Activated CD8-positive, alpha-beta memory T cell treated with anti-CD3 and anti-CD28 coated beads, Interleukin-2, amount 50 U/mL, for 1 hour (primary cell): ENCODE results near the gene TPPP.
"Not testable (repeated sequence)": the region's sequence is repeated elsewhere in the genome, so short reads cannot be mapped to it uniquely, and the experiment has no call there.

Experiments used
- DNase-seq: peaks from one replicate; pipeline ENCODE4 v3.0.0-alpha.2; 2020; ENCODE audit errors: extremely low read depth

The TPPP gene

DNA sequence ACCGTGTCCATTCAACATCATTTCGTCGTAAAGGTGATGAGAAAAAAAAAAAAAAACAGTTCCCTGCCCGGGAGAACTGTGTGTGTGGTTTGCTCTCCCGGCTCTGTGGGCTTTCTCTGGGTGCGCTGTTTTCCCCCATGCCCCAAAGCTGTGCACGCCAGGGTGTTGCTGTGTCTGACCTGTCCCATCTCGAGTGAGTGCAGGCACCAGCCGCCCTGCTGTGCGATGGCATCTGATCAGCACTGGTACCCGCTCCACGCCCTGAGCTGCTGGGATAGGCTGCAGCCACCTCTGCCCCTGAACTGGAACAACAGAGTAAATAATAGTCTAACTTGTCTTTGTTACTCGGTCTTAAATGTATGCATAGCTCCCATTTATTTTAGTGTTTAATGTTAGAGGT lies 47.7 kb downstream of the TPPP start:
- no peak for DNase-seq

DNA sequence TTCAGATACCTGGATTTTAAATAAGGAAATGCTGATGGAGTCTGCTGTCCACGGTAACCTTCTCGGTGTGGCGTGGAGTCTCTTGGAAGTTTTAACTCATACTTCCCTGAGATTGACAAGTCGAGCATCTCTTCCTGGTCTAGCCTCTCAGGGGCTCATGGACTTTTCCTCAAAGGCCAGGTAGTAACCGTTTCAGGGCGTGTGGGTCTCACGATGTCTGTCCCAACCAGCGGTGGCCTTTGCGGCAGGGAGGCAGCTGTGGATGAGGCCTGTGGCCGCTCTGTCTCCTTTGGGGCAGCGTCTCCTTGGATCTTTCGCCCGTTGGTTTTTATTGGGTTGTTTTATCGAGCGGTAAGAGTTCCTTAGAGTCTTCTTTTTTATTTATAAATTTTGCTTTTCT lies 48.2 kb downstream of the TPPP start:
- DNase-seq, result no peak

- no peak for DNase-seq
Measured at GRCh38 chr5:644509-644908, 48.6 kb downstream of the TPPP start.

DNA sequence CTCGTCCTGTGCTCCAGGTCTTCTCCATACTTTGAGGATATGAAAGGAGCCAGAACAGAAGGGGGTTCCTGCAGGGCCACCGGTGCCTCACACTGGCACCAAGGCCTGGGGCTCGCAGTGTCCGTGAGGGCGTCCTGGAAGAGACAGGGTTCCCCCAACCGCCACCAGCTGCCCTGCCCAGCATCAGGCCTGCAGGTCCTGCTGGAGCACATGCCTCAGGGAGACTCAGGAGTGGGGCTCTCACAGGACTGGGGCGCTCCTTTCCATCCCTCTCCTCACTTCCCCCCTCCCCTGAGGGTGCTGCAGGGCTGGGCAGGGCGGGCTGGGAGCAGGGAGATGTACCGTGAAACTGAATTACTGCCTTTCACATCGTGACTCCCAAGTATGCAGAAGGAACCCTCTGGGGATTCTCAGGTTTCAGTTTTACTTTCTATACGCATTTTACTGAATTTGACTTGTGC lies 49.3 kb downstream of the TPPP start:
- DNase-seq, result no peak

DNA sequence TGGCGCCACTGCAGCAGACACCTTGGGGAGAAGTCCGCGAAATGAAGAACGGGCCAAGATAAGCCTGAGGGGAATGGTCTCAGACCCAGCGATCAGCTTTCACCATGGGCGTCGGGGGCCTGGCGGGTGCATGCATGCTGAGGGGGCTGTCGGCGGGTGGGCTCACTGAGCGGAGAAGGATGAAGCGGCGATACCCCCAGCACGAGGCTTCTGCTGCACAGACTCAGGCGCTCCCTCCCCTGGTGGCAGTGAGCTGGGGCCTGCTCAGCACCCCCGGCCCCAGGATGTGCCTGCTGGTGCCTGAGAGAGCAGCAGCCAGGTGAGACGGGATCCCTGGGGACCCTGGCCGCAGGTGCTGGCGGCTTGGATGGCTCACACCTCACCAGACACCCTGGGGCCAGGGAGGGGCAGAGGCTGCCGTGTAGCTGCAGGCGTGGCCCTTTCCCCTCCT lies 49.8 kb downstream of the TPPP start:
- no peak for DNase-seq

DNA sequence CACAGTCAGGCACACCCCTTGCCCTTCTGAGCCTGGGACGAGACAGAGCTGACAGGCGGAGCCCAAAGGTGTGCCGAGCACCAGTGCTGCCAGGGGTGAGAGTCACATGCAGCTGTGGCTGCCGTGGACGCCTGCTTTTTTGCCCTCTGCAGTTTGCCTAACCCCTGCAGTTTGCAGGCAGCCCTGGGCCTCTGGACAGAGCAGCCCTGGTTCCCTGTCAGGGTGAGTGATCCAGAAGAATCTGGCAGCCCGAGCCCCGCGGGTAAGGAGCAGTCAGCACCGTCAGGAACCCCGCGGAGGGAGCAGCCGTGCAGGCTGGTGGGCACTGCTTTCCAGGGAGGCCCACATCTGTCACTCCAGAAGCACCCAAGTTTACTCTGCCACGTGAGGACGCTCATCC lies 50.7 kb downstream of the TPPP start:
- no peak for DNase-seq

DNA sequence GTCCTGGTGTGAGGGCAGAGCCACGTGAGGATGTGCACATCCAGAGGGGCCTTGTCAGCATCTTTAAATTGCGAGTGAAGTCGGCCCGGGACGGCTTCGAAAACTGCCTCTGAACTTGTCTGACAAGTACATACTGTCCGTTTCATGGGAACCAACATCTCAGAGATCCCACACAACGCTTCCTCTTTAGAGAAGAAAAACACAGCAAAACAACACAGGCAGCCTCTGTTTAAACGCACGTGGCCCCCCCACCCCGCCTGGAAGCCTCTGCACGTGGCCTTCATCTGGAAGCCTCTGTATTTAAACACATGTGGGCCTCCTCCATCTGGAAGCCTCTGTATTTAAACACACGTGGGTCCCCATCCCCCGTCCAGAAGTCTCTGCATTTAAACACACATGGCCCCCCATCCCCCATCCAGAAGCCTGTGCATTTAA lies 51.8 kb downstream of the TPPP start:
- no peak for DNase-seq

- no peak for DNase-seq
Measured at GRCh38 chr5:640461-641330, 52.5 kb downstream of the TPPP start.

DNA sequence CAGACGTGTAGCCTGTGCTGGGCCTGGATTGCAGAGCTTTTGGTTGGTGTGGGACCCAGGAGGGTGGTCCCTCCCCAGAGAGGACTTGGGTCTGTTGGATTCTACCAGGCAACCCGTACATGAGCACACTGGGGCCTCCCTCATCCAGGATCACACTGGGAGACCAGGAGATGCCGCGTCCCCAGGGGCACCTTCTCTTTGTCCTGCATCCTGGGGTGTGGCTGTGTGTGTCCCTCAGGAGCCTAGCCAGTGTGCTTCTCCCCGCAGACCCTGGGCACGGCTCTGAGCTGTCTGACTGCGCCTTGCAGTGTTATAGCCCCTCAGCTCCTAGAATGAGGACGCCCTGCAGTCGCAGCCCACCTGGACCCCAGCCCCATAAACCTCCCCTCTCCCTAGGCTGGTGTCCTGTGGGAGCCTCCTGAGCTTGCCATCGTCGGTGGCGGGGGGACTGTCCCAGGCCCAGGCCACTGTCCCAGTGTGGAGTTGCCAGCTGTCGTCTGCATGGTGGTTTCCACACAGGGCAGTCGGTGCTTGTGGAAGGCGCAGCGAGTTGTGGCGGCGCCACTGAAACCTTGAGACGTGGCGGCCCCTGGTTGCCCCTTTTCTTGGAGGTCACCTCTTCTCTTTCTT lies 53.5 kb downstream of the TPPP start:
- DNase-seq, result no peak

- DNase-seq, result no peak
Measured at GRCh38 chr5:639253-639530, 54.0 kb downstream of the TPPP start.

GRCh38 chr5:638501-639252 lies 54.5 kb downstream of the TPPP start:
- no peak for DNase-seq

DNA sequence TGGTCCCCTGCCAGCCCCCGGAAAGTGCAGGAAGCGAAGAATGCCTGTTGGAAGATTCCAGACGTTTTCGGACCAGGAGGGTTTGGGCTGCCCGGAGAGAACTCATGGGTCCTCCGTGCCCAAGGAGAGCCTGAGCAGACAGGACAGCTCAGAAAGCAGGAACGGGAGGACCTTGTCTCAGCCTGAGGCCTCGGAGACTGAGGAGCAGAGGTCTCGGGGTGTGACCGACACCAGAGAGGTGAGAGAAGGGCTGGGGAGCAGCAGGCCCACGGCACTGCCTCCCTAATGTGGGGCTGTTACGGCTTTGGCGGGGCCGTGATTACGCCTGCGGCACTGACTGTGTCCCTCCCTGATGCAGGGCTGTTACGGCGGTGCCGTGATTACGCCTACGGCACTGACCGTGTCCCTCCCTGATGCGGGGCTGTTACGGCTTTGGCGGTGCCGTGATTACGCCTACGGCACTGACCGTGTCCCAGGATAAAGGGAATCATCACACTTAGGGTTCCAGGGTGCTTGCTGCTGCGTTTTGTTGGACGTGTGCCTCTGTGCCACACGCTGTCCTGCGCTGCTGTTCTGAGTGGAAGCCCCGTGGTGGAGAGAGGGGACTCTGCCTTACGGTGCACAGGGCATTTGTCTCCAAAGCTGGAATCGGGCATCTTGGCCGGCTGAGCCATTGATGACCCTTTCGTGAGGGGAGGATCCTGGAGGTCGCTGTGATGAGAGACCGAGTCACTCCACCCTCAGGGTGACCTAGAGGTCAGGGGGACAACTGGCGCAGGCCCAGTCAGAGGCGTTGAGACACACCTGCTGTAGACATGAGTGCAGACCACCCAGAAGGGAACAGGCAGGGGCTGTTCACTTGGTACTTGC lies 55.3 kb downstream of the TPPP start:
- DNase-seq, result no peak

DNA sequence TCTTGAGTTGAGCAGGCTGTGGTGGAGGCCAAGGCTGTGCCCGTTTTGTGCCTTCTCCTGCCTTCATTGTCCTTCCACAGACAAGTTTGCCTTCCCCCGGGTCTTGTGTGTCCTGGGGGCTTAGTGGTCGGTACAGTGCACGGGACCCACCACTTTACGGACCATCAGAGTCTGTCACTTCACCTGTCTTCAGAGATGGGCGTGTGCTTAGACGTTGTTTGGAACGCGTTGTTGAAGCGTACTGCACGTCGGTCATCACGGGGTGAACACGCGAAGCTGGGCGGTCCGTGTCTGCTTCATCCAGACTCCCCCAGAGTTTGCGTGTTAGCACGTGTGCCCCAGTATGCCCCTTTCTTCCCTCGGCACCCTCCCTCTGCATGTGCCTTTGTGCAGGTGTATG lies 56.2 kb downstream of the TPPP start:
- DNase-seq, result no peak

DNA sequence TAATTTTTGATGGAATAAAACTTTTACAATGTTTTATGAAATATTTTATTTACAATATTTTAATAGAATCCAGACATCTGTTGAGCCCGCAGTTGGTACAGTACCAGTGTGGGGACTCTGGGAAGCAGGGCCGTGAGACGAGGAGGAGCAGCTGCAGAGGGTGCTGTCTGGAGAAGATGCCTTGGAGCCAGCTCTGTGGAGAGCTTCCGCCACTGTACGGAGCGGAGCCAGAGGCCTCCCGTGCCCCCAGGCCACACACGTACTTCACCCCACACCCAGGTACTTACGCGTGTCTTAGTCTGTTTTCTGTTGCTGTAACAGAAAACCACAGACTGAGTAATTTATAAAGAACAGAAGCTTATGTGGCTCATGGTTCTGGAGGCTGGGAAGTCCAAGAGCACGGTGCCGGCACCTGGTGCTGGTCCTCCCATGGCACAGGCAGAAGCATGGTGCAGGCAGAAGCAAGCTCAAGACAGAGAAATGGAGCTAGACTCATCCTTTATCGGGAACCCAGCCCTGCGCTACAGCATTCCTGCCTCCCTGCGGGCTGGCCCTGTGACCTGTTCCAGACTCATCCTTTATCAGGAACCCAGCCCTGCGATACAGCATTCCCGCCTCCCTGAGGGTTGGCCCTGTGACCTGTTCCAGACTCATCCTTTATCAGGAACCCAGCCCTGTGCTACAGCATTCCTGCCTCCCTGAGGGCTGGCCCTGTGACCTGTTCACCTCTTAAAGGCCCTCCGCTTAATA lies 57.7 kb downstream of the TPPP start:
- no peak for DNase-seq

DNA sequence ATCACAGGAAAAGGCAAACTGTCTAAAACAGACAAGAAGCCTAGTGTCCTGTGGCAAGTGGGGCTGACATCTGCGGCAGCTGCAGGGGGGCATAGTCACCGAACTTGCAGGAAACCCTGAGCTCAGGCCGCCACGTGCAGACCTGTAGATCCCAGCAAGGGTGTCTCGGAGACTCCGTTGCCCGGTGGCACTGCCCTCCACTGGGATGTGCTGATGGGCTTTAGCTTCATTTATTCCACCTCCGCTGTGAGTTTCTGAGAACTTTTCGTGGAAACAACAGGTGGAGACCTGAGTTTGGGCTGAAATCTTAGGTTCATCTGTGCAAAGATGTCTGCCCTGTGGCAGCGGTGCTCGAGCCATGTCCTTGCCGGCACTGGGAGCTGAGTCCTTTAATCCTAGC lies 59.0 kb downstream of the TPPP start:
- DNase-seq, result no peak

GRCh38 chr5:633501-633955 lies 59.6 kb downstream of the TPPP start:
- no peak for DNase-seq

GRCh38 chr5:628351-629205 lies 64.6 kb downstream of the TPPP start:
- DNase-seq, result not testable (repeated sequence)

DNA sequence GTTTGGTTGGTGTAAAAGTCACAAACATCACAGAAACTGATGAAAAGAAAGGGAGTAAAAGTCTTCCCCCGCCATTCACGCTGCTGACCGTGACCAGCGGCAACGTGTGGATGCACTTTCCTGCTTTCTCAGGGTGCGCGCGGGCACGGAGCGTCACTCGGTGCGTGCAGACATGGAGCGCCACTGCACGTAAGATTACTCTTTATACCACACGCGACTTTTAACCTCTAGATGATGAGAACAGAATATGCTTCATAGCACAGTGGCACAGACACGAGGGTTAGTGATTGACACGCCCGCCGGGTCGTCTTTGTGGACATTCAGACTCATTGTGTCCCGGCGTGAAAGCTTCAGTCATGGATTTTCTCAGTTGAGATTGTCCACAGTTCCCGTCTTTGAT lies 65.3 kb downstream of the TPPP start:
- DNase-seq, result no peak

DNA sequence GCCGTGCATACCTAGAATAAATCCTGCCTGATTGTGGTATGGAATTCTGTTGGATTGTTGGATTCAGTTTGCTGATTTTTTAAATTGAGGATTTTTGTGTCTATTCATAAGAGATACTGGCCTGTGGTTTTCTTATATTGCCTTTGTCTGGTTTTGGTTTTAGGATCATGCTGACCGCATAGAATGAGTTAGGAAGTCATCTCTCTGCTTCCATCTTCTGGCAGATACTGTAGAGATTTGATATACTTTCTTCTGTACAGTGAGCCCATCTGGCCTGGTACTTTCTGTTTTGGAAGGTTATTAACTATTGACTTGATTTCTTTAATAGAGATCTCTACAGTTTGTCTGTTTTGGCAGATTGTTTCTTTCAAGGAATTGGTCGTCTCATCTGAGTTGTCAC lies 66.3 kb downstream of the TPPP start:
- no peak for DNase-seq

GRCh38 chr5:625516-625915 lies 67.6 kb downstream of the TPPP start:
- DNase-seq, result no peak
